HG02970 (cell line): ENCODE data around the gene IL20RB.

Experiments
- ATAC-seq: cut with Tn5 transposase; IDR thresholded peaks from one replicate; pipeline ENCODE4 v1.9.1; 2021; ENCODE audit warnings: mild to moderate bottlenecking, moderate library complexity, moderate number of reproducible peaks; ENCODE audit not compliant: unreplicated experiment, low FRiP score

IL20RB gene

GRCh38 chr3:137024348-137024747 lies 66.6 kb downstream of the IL20RB start:
- ATAC-seq: no peak

- no peak for ATAC-seq
These were observed 68.9 kb downstream of the IL20RB start for GRCh38 chr3:137026701-137027100.

- peak; percentile 65 for ATAC-seq
These were observed 74.8 kb downstream of the IL20RB start for GRCh38 chr3:137032465-137033120.

- no peak for ATAC-seq
These were observed 77.8 kb downstream of the IL20RB start for GRCh38 chr3:137035631-137036030.

- no peak for ATAC-seq
These were observed 81.8 kb downstream of the IL20RB start for GRCh38 chr3:137039570-137039969.

GRCh38 chr3:137041251-137041650 lies 83.5 kb downstream of the IL20RB start:
- ATAC-seq: no peak

GRCh38 chr3:137041686-137042085 lies 83.9 kb downstream of the IL20RB start:
- no peak for ATAC-seq

GRCh38 chr3:137046747-137047146 lies 89.0 kb downstream of the IL20RB start:
- no peak for ATAC-seq

- no peak for ATAC-seq
These were observed 89.5 kb downstream of the IL20RB start for GRCh38 chr3:137047240-137047639.

GRCh38 chr3:137050281-137050680 lies 92.5 kb downstream of the IL20RB start:
- ATAC-seq: no peak

- ATAC-seq: no peak
These were observed 94.5 kb downstream of the IL20RB start for GRCh38 chr3:137052298-137052697.
